Endothelial cell (in vitro differentiated cells): ENCODE data around the gene EFCAB6. TPM values are rescaled to one million over a fixed set of nuclear protein-coding genes. Genes with fewer than 3 reads are reported as not detected.

Experiments used
- DNase-seq: peaks from one replicate; pipeline ENCODE4 v3.0.0; 2021; ENCODE audit warnings: low spot score
- H3K27ac Mint-ChIP-seq: one replicate; pipeline ENCODE4 v1.8.0; 2021; ENCODE audit warnings: mixed read lengths, inconsistent platforms; ENCODE audit not compliant: unreplicated experiment
- H3K27me3 Mint-ChIP-seq: one replicate; pipeline ENCODE4 v1.8.0; 2021; ENCODE audit warnings: mild to moderate bottlenecking, moderate library complexity, mixed read lengths, inconsistent platforms; ENCODE audit not compliant: unreplicated experiment
- H3K36me3 Mint-ChIP-seq: one replicate; pipeline ENCODE4 v1.8.0; 2021; ENCODE audit warnings: mild to moderate bottlenecking, low read depth, mixed read lengths, inconsistent platforms; ENCODE audit not compliant: unreplicated experiment
- H3K4me1 Mint-ChIP-seq: one replicate; pipeline ENCODE4 v1.8.0; 2021; ENCODE audit warnings: mild to moderate bottlenecking, mixed read lengths, inconsistent platforms; ENCODE audit not compliant: unreplicated experiment
- H3K4me3 Mint-ChIP-seq: one replicate; pipeline ENCODE4 v1.8.0; 2021; ENCODE audit warnings: mild to moderate bottlenecking, mixed read lengths, inconsistent platforms; ENCODE audit not compliant: unreplicated experiment
- H3K9me3 Mint-ChIP-seq: one replicate; pipeline ENCODE4 v1.8.0; 2021; ENCODE audit warnings: mixed read lengths, inconsistent platforms; ENCODE audit not compliant: unreplicated experiment
- total RNA-seq: library from RNA; stranded (reverse); fragmentation: NEBNext Ultra II Directional; extraction: Animal tissue kit (Norgen Biotek cat#: 25700); gene quantifications from one replicate; pipeline ENCODE4 v1.2.1, GENCODE V29; 2021; ENCODE audit not compliant: unreplicated experiment
- TF ChIP-seq, protein P1 (sequence below): fragments of 200-600 bp; sonication (generic); IDR thresholded peaks from one replicate; pipeline ENCODE4 v1.5.0; 2021; ENCODE audit warnings: antibody characterized with exemption; ENCODE audit not compliant: unreplicated experiment

Gene EFCAB6
- total RNA-seq, 1 donor from 2014 or later, result 0.69 TPM

- no peaks in the 10 kb centered on the region for H3K4me1 Mint-ChIP-seq
- H3K9me3 Mint-ChIP-seq, result no peaks in the 10 kb centered on the region
- peaks cover 11% of the 10 kb centered on the region for H3K36me3 Mint-ChIP-seq
- DNase-seq, result no peak
- no peak overlapping the region for H3K27ac Mint-ChIP-seq
- H3K4me3 Mint-ChIP-seq, result no peak overlapping the region
- peaks cover 4% of the 10 kb centered on the region for H3K27me3 Mint-ChIP-seq
- TF ChIP-seq, protein P1, sequence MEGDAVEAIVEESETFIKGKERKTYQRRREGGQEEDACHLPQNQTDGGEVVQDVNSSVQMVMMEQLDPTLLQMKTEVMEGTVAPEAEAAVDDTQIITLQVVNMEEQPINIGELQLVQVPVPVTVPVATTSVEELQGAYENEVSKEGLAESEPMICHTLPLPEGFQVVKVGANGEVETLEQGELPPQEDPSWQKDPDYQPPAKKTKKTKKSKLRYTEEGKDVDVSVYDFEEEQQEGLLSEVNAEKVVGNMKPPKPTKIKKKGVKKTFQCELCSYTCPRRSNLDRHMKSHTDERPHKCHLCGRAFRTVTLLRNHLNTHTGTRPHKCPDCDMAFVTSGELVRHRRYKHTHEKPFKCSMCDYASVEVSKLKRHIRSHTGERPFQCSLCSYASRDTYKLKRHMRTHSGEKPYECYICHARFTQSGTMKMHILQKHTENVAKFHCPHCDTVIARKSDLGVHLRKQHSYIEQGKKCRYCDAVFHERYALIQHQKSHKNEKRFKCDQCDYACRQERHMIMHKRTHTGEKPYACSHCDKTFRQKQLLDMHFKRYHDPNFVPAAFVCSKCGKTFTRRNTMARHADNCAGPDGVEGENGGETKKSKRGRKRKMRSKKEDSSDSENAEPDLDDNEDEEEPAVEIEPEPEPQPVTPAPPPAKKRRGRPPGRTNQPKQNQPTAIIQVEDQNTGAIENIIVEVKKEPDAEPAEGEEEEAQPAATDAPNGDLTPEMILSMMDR, result no peak
Measured at GRCh38 chr22:43555561-43556515, 256.3 kb downstream of the EFCAB6 start.

DNA sequence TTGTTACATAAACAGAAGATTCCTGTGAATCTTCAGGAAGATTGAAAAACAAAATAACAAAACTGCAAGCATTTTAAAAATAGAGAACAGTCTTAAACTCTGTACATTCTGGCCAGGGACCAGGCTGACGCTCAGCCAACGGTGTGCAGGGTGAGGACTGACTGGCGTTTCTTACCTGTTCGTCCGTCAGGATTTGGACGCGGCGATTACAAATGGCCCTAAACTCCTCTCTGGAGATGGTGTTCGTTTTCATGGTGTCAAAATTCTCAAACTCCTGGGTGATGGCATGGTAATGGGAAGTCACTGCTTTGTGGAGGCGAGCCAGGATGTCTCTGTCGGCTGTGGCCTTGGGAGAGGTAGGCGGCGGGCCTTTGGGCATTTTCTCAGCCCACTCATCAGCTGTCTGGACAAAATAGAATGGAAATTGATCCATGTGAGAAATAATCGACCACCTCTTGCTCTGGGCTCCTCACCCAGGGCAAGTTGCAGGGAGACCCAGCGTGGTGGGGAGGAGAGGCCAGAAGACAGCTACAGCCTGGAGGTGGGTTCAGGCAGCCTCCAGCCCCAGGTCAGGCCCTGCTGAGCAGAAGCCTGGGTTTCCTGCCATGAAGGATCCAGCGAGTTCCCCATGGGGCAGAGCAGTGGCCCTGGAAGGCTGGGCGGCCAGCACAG, 257.3 kb downstream of the EFCAB6 start:
- no peak for DNase-seq
- H3K9me3 Mint-ChIP-seq, result no peaks in the 10 kb centered on the region
- peaks cover 11% of the 10 kb centered on the region for H3K36me3 Mint-ChIP-seq
- H3K27ac Mint-ChIP-seq, result no peak overlapping the region
- no peaks in the 10 kb centered on the region for H3K4me1 Mint-ChIP-seq
- H3K4me3 Mint-ChIP-seq, result peak overlapping the region; percentile 65
- TF ChIP-seq, protein P1, result no peak
- H3K27me3 Mint-ChIP-seq, result peaks cover 4% of the 10 kb centered on the region

DNA sequence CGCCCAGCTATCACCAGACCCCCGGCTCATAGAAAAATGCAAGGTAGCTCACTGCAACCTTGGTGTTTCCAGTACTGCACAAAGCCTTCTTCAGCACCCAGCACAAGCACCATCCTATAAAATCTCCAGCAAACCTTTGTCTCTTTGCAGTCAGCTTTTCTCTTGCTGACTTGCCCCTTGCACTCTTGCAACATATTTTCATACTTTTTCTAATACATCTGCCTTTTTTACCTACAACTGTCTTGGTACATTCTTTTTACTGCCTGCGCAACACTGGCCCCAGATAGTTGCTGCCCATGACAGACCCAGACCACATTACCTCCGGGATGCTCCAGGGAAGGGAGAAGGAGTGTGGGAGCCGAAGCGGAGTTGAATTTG, 257.9 kb downstream of the EFCAB6 start:
- Mint-ChIP-seq H3K4me3 (peak overlapping the region; percentile 65), H3K36me3 (peaks cover 11% of the 10 kb centered on the region)
- DNase-seq, result no peak

DNA sequence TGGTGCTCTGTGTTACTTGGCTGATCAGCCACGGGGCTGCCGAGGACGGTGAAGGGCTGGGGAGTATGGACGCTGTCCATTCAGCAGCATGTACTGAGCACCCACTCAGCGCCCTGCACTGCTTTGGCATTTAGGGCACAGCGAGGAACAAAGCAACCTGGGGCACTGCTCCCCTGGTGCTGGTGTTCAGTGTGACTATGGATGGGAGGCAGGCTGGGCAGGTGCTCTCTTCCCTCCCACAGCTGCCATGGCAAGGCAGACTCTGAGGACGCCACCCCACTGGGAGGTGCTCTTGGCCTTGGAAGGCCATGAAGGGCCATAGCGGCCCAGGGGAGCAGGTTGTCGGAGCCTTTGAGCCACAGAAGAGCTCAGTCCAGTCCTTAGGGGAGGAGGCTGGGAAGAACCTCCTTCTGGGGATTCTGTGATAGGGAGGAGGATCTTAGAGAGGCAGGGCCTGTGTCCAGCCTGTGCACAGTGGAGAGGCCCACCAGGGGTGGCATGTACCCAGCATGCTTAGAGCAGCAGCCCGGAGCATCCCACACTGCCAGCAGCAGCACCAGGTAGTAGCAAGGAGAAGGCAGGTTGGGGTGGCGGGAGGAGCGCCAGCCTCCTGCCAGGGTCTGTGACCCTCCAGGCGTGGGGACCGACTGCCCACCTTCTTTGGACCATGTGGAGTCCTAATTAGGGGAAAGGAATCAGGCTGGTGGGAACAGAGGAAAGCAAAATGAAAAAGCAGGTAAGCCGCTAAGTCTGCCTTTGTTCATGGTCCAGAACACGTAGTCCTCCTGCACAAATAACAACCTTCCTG, 258.4 kb downstream of the EFCAB6 start:
- peaks cover 4% of the 10 kb centered on the region for H3K27me3 Mint-ChIP-seq
- H3K4me1 Mint-ChIP-seq, result no peaks in the 10 kb centered on the region
- TF ChIP-seq, protein P1, result no peak
- H3K27ac Mint-ChIP-seq, result no peak overlapping the region
- no peak for DNase-seq
- no peaks in the 10 kb centered on the region for H3K9me3 Mint-ChIP-seq
- no peak overlapping the region for H3K4me3 Mint-ChIP-seq
- peaks cover 11% of the 10 kb centered on the region for H3K36me3 Mint-ChIP-seq

More for the DNA sequence above, 257.9 kb downstream of the EFCAB6 start:
- Mint-ChIP-seq H3K27ac (no peak overlapping the region), H3K4me1 (no peaks in the 10 kb centered on the region), H3K9me3 (no peaks in the 10 kb centered on the region), H3K27me3 (peaks cover 4% of the 10 kb centered on the region)
- TF ChIP-seq, protein P1, result no peak
